Measurements from ENCODE around the gene HLA-B.

DNA sequence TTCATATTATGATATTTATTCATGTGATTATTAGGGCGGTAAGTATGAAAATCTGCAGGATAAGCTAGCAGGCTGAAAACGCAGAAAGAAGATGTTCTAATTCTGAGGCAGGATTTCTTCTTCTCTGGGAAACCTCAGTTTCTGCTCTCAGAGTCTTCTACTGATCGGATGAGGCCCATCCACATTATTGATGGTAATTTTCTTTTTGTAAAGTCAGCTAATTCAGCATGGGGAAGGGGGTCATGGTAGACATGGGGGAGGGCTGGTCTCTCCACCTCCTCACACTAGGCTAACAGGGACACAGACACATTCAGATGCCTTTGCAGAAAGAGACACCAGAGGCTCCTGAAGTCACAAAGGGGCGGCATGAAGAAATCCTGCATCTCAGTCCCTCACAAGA, 24.7 kb upstream of the HLA-B start:
- TF ChIP-seq HDAC6 (IDR thresholded peaks at IDR 0.05; ENCODE audit: low read depth, low read length) (no peak), GABPA (IDR thresholded peaks at IDR 0.05; ENCODE audit: borderline replicate concordance, insufficient read depth, low read length) (no peak), JUN (IDR thresholded peaks at IDR 0.05; ENCODE audit: low read depth, low read length) (no peak), RFX5 (IDR thresholded peaks at IDR 0.05; ENCODE audit: borderline replicate concordance, low read depth, low read length) (no peak), CBX5 (IDR thresholded peaks at IDR 0.05; ENCODE audit: low read depth, low read length) (no peak), TEAD4 (IDR thresholded peaks at IDR 0.05; ENCODE audit: low read depth, low read length) (no peak), SUZ12 (IDR thresholded peaks at IDR 0.05; ENCODE audit: low read length) (no peak), BRCA1 (IDR thresholded peaks at IDR 0.05; ENCODE audit: low read depth, low read length) (no peak), POLR2AphosphoS5 (IDR thresholded peaks at IDR 0.05; ENCODE audit: low read depth, low read length) (no peak), POLR2A (IDR thresholded peaks at IDR 0.05; ENCODE audit: control extremely low read depth in 1 of 2, low read depth in 2 of 2, low read length in 2 of 2) (no peak)
- TF ChIP-seq, protein P1, sequence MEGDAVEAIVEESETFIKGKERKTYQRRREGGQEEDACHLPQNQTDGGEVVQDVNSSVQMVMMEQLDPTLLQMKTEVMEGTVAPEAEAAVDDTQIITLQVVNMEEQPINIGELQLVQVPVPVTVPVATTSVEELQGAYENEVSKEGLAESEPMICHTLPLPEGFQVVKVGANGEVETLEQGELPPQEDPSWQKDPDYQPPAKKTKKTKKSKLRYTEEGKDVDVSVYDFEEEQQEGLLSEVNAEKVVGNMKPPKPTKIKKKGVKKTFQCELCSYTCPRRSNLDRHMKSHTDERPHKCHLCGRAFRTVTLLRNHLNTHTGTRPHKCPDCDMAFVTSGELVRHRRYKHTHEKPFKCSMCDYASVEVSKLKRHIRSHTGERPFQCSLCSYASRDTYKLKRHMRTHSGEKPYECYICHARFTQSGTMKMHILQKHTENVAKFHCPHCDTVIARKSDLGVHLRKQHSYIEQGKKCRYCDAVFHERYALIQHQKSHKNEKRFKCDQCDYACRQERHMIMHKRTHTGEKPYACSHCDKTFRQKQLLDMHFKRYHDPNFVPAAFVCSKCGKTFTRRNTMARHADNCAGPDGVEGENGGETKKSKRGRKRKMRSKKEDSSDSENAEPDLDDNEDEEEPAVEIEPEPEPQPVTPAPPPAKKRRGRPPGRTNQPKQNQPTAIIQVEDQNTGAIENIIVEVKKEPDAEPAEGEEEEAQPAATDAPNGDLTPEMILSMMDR (IDR thresholded peaks at IDR 0.05; ENCODE audit: control extremely low read depth in 1 of 3, insufficient read depth in 1 of 3, low read depth in 1 of 3, low read length in 3 of 3) = no peak
- TF ChIP-seq, protein P2, sequence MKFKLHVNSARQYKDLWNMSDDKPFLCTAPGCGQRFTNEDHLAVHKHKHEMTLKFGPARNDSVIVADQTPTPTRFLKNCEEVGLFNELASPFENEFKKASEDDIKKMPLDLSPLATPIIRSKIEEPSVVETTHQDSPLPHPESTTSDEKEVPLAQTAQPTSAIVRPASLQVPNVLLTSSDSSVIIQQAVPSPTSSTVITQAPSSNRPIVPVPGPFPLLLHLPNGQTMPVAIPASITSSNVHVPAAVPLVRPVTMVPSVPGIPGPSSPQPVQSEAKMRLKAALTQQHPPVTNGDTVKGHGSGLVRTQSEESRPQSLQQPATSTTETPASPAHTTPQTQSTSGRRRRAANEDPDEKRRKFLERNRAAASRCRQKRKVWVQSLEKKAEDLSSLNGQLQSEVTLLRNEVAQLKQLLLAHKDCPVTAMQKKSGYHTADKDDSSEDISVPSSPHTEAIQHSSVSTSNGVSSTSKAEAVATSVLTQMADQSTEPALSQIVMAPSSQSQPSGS (IDR thresholded peaks at IDR 0.05; ENCODE audit: low read length) = no peak
